AG04450 (cell line): ENCODE measurements around the gene PWP1. TPM values are rescaled to one million over a fixed set of nuclear protein-coding genes. Genes with fewer than 3 reads are reported as not detected.

ENCODE experiments used
- CTCF ChIA-PET: fragments of 300-600, 350-600 bp; formaldehyde crosslinking; extraction: SDS; loops from one replicate; lab custom pipeline; 2022; ENCODE audit warnings: antibody characterized with exemption, inconsistent platforms; lab: Charles Lee
- POLR2A ChIA-PET: fragments of 350-600 bp; formaldehyde crosslinking; extraction: SDS; loops from one replicate; lab custom pipeline; 2021; ENCODE audit warnings: antibody characterized with exemption, inconsistent platforms; lab: Yijun Ruan, JAX
- DNase-seq: peaks from one replicate; pipeline ENCODE4 v3.0.0-alpha.2; 2011; ENCODE audit warnings: low read depth, low spot score
- H3K27ac ChIP-seq: one replicate; pipeline ENCODE4 v1.5.1; 2012; ENCODE audit warnings: low read depth, low read length, control low read depth
- H3K27me3 ChIP-seq: one replicate; pipeline ENCODE4 v1.6.0; 2012; ENCODE audit warnings: low read length; ENCODE audit not compliant: control insufficient read depth, insufficient read depth
- H3K4me3 ChIP-seq: 2 replicates; pipeline ENCODE4 v1.5.1; 2011; ENCODE audit warnings: mild to moderate bottlenecking, low read depth, low read length, control low read depth
- H3K9me3 ChIP-seq: 2 replicates; pipeline ENCODE4 v1.5.1; 2012; ENCODE audit warnings: low read length; ENCODE audit not compliant: control insufficient read depth, insufficient read depth
- CTCF ChIP-seq: IDR thresholded peaks from 2 replicates; pipeline ENCODE4 v1.5.1; 2011; ENCODE audit warnings: low read depth, low read length, control low read depth, inconsistent platforms
- polyA plus RNA-seq: library from polyadenylated mRNA; depleted of rRNA; stranded (reverse); fragments of >200 nt; gene quantifications from 2 replicates; pipeline ENCODE4 v1.2.3, GENCODE V29; 2011

PWP1 gene
- polyA plus RNA-seq, 1 experiment: 115 TPM

GRCh38 chr12:107660235-107660634 is 25.4 kb upstream of the PWP1 start:
- TF ChIP-seq CTCF: no peak
- ChIA-PET CTCF (interaction anchor here (0.9 to 2.0 kb wide), 2 partner anchors 11 to 16 kb away, joined by 7 to 14 read pairs; no protein-coding TSS in a partner anchor), POLR2A (no interaction called here)
- no peak overlapping the region for H3K4me3 ChIP-seq
- peaks cover 2% of the 10 kb centered on the region for H3K27me3 ChIP-seq
- no peak for DNase-seq
- H3K27ac ChIP-seq: no peak overlapping the region
- H3K9me3 ChIP-seq: no peaks in the 10 kb centered on the region

- TF ChIP-seq CTCF: no peak
- ChIA-PET CTCF (interaction anchor here (0.5 to 2.0 kb wide), 3 partner anchors 11 to 259 kb away, joined by 4 to 14 read pairs (median 7); no protein-coding TSS in a partner anchor), POLR2A (no interaction called here)
- Histone ChIP-seq H3K4me3 (no peak overlapping the region), H3K27me3 (peaks cover 2% of the 10 kb centered on the region), H3K9me3 (no peaks in the 10 kb centered on the region), H3K27ac (no peak overlapping the region)
- DNase-seq: no peak
Measured at GRCh38 chr12:107660861-107661415, 24.7 kb upstream of the PWP1 start.

- ChIA-PET CTCF (interaction anchor here (1.0 kb wide), 2 partner anchors 9 to 14 kb away, joined by 3 read pairs; no protein-coding TSS in a partner anchor), POLR2A (no interaction called here)
- peaks cover 9% of the 10 kb centered on the region for H3K27me3 ChIP-seq
- TF ChIP-seq CTCF: no peak
- no peak overlapping the region for H3K4me3 ChIP-seq
- no peaks in the 10 kb centered on the region for H3K9me3 ChIP-seq
- no peak for DNase-seq
- H3K27ac ChIP-seq: no peak overlapping the region
Measured at GRCh38 chr12:107661830-107662229, 23.8 kb upstream of the PWP1 start.

GRCh38 chr12:107662484-107662883 is 23.1 kb upstream of the PWP1 start:
- Histone ChIP-seq H3K9me3 (no peaks in the 10 kb centered on the region), H3K27ac (no peak overlapping the region), H3K4me3 (no peak overlapping the region), H3K27me3 (peaks cover 12% of the 10 kb centered on the region)
- DNase-seq: no peak
- no peak for TF ChIP-seq CTCF
- ChIA-PET POLR2A (no interaction called here), CTCF (interaction anchor here (1.0 kb wide), 2 partner anchors 8 to 14 kb away, joined by 3 read pairs; no protein-coding TSS in a partner anchor)

GRCh38 chr12:107663277-107663676 is 22.3 kb upstream of the PWP1 start:
- no peak for TF ChIP-seq CTCF
- CTCF ChIA-PET: no interaction called here

More at GRCh38 chr12:107663277-107663676, 22.3 kb upstream of the PWP1 start:
- DNase-seq: no peak
- H3K4me3 ChIP-seq: no peak overlapping the region
- peaks cover 12% of the 10 kb centered on the region for H3K27me3 ChIP-seq
- no peaks in the 10 kb centered on the region for H3K9me3 ChIP-seq
- POLR2A ChIA-PET: no interaction called here
- H3K27ac ChIP-seq: no peak overlapping the region
